Activated T-helper 1 cell treated with Interleukin-2 at 50 U/mL for 16 hours (primary cell): ENCODE data around the gene RASA2.
"Not testable (repeated sequence)": the region's sequence is repeated elsewhere in the genome, so short reads cannot be mapped to it uniquely, and the experiment has no call there.

Experiments
- DNase-seq: peaks from one replicate; pipeline ENCODE4 v3.0.0-alpha.2; 2020; ENCODE audit warnings: low read depth

RASA2 gene

DNA sequence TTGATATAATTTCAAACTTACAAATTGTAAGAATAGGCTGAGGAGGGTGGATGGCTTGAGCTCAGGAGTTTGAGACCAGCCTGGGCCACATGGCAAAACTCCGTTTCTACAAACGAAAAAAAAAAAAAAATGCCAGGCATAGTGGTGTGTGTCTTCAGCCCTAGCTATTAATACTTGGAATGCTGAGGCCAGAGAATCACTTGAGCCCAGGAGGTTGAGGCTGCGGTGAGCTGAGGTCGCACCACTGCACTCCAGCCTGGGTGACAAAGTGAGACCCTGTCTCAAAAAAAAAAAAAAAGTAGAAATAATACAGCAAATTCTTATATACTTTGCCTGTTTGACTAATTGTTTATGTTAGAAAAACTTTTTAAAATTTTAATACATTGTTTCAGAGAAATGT, 10.8 kb downstream of the RASA2 start:
- not testable (repeated sequence) for DNase-seq

DNA sequence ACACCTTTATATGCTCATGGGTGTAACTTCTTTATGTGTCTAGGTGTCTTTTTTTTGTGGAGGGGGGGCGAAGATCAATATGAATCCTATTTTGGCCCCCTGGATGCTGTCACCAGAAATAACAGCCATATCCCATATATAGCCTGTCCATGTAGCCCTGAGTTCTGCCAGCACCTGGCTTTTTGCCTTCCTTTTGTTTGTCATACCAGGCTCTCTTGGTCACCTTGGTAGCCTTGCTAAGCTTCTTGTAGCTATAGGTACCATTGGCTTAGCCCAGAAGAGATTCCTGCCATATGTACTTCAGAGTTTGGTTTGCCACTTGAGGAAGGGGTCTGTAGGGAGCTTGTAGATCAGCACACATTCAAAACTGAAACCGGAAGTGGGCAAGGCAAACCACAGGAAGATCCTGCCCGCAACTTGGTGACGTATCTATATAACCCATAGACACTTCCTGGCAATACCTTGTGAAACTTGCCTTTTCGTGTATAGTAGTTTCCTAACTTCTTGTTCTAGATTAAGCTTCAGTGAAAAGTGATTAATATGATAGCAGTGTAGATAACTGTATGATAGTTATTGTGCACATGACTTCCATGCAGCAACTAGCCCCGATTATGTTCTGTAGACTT, 11.9 kb downstream of the RASA2 start:
- DNase-seq: peak; percentile 74

DNA sequence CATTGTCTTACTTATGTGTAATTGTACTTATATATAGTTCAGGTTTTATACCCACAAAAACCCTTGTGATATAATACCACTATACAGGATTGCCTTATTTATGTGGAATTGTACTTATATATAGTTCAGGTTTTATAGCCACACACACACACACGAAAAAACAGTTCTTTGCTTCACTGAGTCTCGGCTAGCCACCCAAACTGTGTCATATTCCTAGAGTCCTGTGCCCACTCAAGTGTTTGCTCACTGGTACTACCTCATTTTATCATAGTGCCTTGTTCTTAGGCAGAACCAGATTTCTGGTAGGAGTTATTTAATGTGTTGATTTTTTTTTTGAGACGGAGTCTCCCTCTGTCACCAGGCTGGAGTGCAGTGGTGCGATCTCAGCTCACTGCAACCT, 12.5 kb downstream of the RASA2 start:
- DNase-seq: no peak

DNA sequence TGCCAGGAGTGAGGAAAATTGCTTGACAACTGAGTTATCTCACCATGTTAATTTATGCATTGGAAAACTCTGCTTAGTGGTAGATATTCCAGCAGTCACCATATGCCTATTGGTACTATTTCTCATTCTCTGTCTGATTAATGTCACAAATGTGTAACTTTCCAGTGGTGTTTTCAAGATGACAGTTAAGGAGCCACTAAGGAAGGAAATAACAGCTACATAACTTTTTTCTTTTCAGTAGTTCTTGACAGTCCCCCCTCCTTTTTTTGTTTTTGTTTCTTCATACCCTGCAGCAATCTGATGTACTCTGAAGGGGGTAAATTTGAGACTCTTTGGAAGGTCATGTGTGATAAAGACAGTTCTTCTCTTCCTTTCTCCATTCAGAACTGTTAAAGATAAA, 13.1 kb downstream of the RASA2 start:
- no peak for DNase-seq

DNA sequence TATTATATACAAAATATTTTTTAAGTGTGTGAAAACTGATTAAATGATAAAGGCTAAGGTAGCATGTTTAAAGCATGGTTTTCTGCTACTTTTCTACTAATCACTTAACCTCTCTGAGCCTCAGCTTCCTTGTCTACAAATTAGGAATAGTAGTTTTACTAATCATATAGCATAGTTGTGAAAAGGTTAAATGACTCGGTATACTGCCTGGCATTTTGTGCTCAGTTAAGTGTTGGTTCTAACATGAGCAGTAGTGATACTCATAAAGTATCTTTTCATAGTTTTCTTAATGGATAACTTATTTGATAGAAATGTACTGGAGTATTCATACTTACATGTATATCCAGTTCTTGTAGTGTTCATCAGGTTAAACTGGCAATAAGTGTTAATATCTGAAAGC, 13.6 kb downstream of the RASA2 start:
- DNase-seq: no peak

DNA sequence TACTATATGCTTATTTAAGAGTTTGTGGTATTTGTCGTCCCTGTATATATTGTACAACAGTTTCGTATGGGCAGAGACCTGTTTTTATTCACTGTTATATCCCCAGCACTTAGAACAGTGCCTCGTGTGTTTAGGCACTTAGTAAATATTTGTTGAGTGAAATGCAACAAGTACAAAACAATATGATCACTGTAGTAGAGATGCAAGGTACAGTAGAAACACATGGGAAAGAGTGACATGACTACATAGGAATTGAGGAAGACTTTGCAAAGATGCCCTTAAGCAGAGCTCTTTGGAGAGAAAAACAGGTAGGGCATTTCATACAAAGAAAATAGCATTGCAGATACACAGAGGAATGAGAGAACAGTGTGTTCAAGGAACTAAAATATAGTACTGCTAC, 18.3 kb downstream of the RASA2 start:
- DNase-seq: no peak

DNA sequence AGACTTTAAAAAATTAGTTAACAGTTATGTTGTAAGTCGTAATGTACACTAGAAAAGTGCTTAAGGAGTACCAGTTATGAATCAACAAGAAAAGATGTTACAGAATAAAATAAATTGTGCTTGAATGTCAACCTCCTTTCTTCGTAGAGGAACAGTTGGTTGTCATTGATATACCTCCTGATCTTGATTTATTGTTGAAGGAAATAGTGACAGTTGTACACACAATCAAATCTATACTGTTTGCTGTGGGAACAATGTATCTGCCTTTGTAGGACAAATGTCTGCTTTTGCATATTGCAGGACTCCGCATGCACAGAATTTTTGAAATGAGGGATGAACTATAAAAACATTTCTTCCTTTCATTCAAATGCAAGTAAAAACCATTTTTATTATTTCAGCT, 19.2 kb downstream of the RASA2 start:
- DNase-seq: no peak

DNA sequence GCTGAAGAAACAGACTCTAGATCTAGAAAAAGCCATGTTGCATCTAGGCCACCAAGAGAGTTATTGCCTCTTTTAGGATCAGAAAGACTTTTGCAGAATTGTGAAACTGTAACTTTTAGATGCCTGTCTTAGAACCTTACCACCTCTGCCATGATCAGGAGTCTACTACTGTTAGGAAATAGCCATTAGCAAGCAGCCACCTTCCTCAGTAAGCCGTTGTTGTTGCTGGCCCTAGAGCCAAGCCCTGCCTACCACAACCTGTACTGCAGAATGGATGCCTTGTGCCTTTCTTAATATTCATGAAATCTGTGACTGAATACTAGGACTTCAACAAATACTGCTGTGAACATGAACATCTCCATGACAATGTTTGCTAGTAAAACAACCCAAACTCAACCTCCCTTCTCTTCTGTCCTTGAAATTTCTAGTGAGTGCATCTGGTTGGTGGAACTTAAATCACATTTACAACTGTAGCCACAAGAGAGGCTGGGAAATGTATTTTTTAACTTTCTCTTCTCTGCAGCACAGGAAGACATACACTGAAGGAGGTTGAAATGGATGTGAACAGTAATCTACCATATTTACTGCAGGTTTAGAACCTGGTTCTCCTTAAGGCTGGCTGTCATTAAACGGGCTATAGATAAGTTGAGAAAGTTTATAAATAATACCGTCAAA, 20.7 kb downstream of the RASA2 start:
- no peak for DNase-seq

DNA sequence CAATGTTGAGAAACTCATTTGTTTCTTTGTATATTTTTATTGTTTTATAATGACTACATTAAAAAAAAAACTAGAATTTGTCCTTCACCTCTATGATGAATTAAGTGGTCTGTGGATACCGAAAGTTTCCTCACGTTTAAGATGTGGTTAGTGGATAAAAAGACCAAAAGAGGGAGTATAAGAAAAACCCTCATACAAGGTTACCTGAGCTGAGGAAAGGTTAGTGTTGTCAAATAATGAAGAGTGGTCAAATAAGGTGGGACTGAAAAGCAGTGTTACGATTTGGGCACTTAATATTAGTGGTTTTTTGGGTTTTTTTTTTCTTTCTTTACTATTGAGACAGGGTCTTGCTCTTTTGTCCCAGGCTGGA, 21.2 kb downstream of the RASA2 start:
- DNase-seq: no peak

DNA sequence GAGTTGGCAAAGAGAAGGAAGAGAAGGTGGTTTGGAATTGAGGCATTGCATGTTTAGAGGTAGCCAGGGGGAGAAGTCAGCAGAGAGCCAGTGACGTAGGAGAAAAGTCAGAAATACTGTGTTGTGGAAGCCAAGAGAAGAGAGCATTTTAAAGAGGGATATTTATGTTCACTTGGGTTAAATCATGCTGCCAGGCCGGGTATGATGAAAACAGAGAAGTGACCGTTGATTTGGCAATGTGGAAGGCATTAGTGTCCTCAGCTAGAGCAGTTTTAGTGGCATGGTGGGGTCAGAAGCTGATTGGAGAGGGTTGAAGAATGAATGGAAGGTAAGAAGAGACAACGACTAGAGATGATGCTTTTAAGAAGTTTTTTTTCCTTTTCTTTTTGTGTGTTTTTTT, 24.5 kb downstream of the RASA2 start:
- DNase-seq: no peak

DNA sequence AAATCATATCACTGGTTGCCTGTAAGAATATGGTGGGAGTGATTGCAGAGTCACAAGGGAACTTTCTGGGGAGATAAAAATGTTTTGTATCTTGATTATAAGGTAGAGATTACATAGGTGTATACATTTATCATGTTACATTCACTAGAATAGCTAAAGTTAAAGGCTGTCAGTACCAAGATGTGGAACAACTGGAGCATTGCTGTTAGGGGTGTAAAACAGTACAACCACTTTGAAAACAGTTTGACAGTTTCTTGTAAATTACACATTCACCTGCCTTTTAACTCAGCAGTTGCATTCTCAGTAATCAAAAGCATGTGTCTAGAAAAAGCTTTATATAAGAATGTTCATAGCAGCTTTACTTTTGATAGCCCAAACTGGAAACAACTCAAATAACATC, 27.6 kb downstream of the RASA2 start:
- DNase-seq: no peak

DNA sequence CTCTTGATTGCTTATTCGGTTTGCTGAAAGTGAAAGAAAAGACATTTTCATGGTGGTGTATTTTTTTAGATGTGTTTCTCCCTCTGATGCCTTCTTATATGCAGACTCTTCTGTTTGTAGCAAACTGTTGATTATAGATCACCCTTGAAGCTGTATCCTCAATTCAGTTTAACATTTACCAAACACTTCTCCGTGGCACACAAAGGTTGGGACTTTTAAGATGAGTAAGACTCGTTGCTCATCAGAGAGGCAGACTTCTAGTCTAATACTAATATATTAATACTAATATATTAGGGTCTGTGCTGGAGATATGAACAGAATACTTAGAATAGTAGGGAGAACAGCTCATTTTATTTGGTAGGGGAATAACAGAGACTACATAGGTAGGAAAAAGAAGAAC, 32.8 kb downstream of the RASA2 start:
- DNase-seq: no peak

DNA sequence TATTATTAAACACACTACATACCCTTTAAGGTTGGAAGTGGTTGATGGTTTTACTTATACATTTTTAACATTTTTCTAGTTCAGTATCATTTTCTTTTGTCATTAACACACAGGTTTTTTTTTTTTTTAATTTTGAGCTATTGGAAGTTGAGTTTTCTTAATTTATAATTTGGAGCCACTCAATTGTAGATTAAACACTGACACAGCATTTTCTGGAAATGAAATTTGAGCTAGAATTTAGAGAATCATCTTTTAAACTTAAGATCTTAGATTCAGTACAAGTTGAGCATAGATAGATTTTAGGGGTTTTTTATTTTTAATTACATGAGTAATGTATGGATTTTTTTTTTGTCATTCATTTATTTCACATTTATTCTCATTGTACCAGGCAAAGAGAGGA, 35.0 kb downstream of the RASA2 start:
- no peak for DNase-seq

DNA sequence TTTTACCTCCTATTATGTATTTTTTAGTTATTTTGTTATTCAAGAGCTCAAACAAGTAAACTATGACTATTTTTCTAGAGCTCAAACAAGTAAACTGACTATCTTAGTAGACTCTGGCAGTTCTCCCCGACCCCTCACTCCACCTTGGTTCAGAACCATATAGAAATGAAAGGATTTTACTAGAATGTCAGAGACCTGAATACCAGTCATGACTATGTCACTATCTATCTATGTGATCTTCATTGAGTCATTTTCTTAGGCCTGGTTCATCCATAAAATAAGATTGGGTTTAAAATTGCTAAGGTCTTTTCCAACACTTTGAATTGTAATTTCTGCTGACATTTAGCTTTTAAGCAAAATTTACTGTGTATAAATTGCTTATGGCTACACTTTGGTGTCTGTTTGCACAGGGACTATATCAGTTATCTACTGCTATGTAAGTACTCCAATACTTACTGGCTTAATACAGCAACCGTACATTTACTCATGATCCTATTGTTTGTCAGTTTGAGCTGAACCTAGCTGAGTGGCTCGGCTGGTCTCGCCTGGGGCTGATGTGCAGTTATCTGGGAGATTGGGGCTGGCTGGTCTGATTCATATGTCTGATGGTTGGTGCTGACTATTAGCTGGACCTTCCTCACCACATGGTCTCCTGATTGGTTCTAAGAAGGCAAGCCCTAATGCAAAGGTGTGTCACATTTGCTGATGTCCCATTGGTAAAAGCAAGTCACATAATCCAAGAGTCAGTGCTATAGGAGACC, 37.0 kb downstream of the RASA2 start:
- no peak for DNase-seq

DNA sequence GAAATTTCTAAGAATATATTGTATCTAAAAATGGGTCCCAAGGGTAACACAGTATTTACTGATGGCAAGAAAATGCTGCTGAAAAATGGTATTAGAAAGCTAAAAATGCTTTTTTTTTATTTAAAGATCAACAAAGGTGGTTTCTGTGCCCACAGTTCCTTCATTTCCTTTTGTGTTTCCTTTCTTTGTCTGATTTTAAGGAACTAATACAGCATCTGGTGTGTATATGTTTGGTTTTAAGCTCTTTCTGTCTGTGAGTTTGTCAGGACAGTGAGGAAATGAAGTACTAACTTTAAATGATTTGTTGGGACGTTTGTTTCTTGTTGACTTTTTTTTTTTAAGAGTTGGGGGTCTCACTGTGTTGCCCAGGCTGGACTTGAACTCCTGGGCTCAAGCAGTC, 38.2 kb downstream of the RASA2 start:
- no peak for DNase-seq

DNA sequence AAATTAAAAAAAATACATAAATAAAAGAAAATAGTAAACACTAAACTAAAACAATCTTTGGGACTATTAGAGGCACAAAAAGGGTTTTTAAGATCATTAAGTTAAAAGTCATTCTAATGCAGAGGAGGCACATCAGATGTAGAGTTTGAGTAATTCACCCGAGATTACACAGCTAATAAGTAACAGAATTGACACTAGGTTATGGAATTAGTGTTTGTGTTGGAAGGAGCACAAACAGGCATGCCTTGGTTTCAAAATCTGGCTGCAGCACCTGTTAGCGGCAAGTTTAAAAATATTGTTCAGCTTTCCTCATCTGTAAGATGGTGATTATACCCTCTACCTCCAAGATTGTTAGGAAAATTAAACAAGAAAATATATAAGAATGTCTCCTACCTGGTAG, 39.0 kb downstream of the RASA2 start:
- no peak for DNase-seq

DNA sequence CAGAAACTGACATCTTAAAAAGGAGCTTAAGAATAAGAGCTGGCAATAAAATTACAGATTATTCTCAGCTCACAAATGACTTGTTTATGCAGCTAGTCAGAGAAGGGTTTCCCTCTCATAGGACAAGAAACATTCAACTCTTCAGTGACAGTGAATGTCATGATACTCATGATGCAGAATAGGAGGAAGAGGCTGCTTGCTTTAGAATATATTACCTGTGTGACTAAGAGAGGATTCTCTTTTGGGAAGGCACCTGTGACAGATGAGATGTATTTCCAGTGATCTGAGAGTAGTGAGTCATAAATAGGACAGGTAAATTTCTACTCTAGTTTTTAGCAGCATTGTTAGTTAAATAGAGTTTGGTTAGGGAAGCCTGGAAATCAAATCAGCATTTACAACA, 39.9 kb downstream of the RASA2 start:
- no peak for DNase-seq

DNA sequence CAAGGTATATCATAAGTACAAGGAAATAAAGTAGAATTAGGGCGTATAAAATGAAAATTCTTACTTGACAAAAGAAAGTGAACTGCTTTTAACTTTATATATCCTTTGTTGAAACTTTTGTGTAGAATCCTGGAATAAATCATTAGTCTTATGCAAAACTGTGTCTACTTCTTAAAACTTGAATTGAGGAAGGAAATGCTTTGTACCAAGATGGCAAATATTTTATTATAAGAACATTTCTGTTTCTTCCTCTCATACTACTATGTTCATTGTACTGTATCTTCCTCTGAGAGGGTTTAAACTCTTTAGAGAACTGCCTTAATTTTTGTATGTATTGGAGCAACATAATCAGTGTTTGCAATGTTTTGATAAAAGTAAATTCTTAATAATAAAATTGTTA, 42.0 kb downstream of the RASA2 start:
- no peak for DNase-seq

DNA sequence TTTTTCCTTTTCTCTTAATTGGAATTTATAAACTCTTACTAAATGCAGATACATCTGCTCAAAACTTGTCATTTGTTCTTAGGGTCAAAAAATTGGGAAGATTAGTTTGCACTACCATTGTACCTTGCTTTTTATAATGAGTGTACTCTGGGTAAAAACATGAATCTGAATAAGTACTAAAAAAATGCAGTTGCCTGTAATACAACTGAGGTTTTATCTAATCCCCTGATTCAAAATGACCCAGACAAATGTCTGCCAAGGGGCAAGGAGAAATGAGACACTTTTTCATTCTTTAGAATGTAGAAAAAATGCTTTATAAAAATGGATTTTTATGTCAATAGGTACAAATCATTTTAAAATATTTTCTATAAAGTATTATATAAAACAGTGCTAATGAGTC, 42.4 kb downstream of the RASA2 start:
- DNase-seq: no peak

DNA sequence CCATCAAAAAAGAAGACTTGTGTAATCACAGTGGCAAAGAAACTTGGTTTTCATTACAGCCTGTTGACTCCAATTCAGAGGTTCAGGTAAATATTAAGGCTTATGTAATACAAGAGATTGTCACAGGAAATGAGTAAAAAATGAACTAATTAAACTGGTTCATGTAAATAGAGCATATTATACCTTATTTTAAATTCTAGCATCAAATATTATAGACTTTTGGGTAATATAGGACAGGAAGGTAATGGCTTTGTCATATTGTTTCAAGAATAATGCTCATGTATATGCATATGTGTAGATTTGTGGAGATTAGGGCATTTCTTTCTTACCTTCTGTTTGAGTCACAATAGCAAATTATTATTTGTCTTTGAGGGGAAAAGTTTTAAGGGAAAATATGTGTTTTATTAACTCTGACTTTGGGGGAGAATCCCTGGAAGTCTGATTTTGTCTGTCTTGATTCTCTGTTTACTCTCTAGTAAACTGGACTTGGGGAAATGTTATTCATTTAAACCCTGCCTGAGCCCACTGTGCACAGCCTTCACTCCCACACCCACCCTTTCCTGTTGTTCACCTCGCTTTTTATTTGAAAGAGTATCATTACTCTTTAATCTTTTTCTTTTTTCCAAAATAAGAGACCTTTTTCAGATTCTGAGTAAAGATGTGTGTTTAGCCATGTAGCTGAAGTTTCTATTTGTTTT, 43.0 kb downstream of the RASA2 start:
- no peak for DNase-seq

DNA sequence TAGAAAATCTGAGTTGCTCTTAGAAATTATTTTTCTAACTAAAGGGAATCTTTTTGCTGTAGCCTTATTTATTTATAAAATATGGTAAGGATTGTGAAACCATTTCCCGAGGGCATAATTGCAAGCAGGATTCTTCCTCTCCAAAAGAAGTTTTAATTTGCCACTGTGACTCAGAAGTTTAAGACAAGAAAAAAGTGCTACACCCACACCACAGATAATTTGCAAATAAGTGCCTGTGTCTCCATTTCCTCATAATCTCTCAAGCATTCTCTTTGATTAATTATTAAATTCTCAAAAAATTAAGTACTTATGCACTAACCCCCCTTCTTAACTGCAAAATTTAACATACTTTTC, 43.6 kb downstream of the RASA2 start:
- DNase-seq: no peak

DNA sequence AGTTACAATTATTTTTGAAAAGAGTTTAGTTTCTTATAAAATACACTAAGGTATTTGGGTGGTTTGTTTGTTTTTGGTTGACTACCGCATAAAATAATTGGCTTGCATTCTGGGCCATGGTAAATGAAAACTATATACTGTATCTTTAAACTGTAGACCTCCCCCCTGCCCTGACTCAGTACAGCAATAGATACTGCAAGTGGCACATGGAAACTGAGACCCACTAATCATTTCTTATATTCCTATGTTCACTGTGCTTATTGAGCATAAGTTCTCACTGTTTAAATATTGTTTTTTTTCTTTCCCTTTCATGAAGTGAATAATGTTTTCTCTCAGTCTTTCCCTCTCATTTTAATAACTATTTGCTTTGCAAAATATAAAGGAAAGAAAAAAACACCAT, 45.8 kb downstream of the RASA2 start:
- no peak for DNase-seq

DNA sequence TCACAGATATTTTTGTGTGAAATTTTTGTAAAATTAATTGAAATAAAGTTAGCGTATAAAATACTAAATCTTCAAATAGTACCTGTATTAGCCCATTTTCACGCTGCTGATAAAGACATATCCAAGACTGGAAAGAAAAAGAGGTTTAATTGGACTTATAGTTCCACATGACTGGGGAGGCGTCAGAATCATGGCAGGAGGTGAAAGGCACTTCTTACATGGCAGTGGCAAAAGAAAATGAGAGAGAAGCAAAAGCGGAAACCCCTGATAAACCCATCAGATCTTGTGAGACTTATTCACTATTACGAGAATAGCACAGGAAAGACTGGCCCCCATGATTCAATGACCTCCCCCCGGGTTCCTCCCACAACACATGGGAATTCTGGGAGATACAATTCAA, 49.2 kb downstream of the RASA2 start:
- not testable (repeated sequence) for DNase-seq
